ENCODE results near the gene MYOF. TPM values are rescaled to one million over a fixed set of nuclear protein-coding genes. Genes with fewer than 3 reads are reported as not detected.
"Not testable (repeated sequence)": the region's sequence is repeated elsewhere in the genome, so short reads cannot be mapped to it uniquely, and the experiment has no call there.

Gene MYOF
- total RNA-seq, 1 donor from 2014 or later: 30.4 TPM

GRCh38 chr10:93379731-93380575 lies 102.2 kb downstream of the MYOF start:
- intact Hi-C loops (cut with DNase I): no loop called here
- no peak for ATAC-seq (ENCODE audit: poor library complexity)

GRCh38 chr10:93378997-93379730 lies 103.0 kb downstream of the MYOF start:
- DNase-seq (no peak), ATAC-seq (ENCODE audit: poor library complexity) (no peak)
- intact Hi-C loops (cut with DNase I): no loop called here

More at GRCh38 chr10:93379731-93380575, 102.2 kb downstream of the MYOF start:
- no peak for DNase-seq

GRCh38 chr10:93378039-93378438 lies 104.1 kb downstream of the MYOF start:
- ATAC-seq (ENCODE audit: poor library complexity): no peak
- DNase-seq: no peak
- intact Hi-C loops (cut with DNase I): no loop called here

- ATAC-seq (ENCODE audit: poor library complexity): peak; percentile 97
- DNase-seq: no peak
- intact Hi-C loops (cut with DNase I): loop anchor here (2.0 kb wide), 1 partner anchor 106 kb away; the partner anchor contains the start of gene MYOF
Measured at GRCh38 chr10:93376372-93377293, 105.5 kb downstream of the MYOF start.

GRCh38 chr10:93370961-93371360 lies 111.2 kb downstream of the MYOF start:
- DNase-seq: no peak
- no peak for ATAC-seq (ENCODE audit: poor library complexity)
- intact Hi-C loops (cut with DNase I): no loop called here

GRCh38 chr10:93369588-93370164 lies 112.5 kb downstream of the MYOF start:
- DNase-seq: no peak
- intact Hi-C loops (cut with DNase I): no loop called here
- peak; percentile 70 for ATAC-seq (ENCODE audit: poor library complexity)

- peak; percentile 61 for DNase-seq
- intact Hi-C loops (cut with DNase I): no loop called here
- peak; percentile 72 for ATAC-seq (ENCODE audit: poor library complexity)
Measured at GRCh38 chr10:93368210-93368609, 113.9 kb downstream of the MYOF start.

GRCh38 chr10:93367664-93368063 lies 114.5 kb downstream of the MYOF start:
- ATAC-seq (ENCODE audit: poor library complexity) (no peak), DNase-seq (no peak)
- intact Hi-C loops (cut with DNase I): no loop called here

- DNase-seq: no peak
- intact Hi-C loops (cut with DNase I): no loop called here
- ATAC-seq (ENCODE audit: poor library complexity): peak; percentile 15
Measured at GRCh38 chr10:93364966-93365365, 117.2 kb downstream of the MYOF start.

- intact Hi-C loops (cut with DNase I): no loop called here
- peak; percentile 78 for DNase-seq
- peak; percentile 68 for ATAC-seq (ENCODE audit: poor library complexity)
Measured at GRCh38 chr10:93363891-93364648, 118.1 kb downstream of the MYOF start.

GRCh38 chr10:93358398-93358797 lies 123.7 kb downstream of the MYOF start:
- ATAC-seq (ENCODE audit: poor library complexity); intact Hi-C loops (cut with DNase I); DNase-seq: not testable (repeated sequence)

- intact Hi-C loops (cut with DNase I): no loop called here
- DNase-seq (no peak), ATAC-seq (ENCODE audit: poor library complexity) (peak; percentile 52)
Measured at GRCh38 chr10:93357680-93358079, 124.5 kb downstream of the MYOF start.

GRCh38 chr10:93356516-93356915 lies 125.6 kb downstream of the MYOF start:
- intact Hi-C loops (cut with DNase I): no loop called here
- ATAC-seq (ENCODE audit: poor library complexity) (no peak), DNase-seq (no peak)

- intact Hi-C loops (cut with DNase I): no loop called here
- DNase-seq: no peak
- no peak for ATAC-seq (ENCODE audit: poor library complexity)
Measured at GRCh38 chr10:93352638-93353383, 129.3 kb downstream of the MYOF start.

GRCh38 chr10:93346694-93347093 lies 135.4 kb downstream of the MYOF start:
- intact Hi-C loops (cut with DNase I): no loop called here
- DNase-seq (no peak), ATAC-seq (ENCODE audit: poor library complexity) (no peak)

- intact Hi-C loops (cut with DNase I): no loop called here
- DNase-seq (no peak), ATAC-seq (ENCODE audit: poor library complexity) (no peak)
Measured at GRCh38 chr10:93346108-93346507, 136.0 kb downstream of the MYOF start.

GRCh38 chr10:93344691-93345090 lies 137.4 kb downstream of the MYOF start:
- DNase-seq: no peak
- intact Hi-C loops (cut with DNase I): no loop called here
- no peak for ATAC-seq (ENCODE audit: poor library complexity)

All from Right ventricle myocardium superior (tissue), 1 donor.